D721Med (cell line): Measurements from ENCODE around the gene CACNA2D2.

ENCODE experiments used
- DNase-seq: peaks from one replicate; pipeline ENCODE4 v3.0.0; 2011; ENCODE audit warnings: low spot score; ENCODE audit not compliant: insufficient read length
- FAIRE-seq: peaks from 2 replicates; lab custom pipeline; 2011; peaks lifted over from hg19 to GRCh38; lab: Jason Lieb, UNC
- CTCF ChIP-seq: IDR thresholded peaks from 2 replicates; pipeline ENCODE4 v1.5.1; 2012; ENCODE audit warnings: mild to moderate bottlenecking, control low read depth; ENCODE audit not compliant: insufficient read depth; ENCODE audit errors: missing control alignments

CACNA2D2 gene

GRCh38 chr3:50430191-50430590 is 73.2 kb downstream of the CACNA2D2 start:
- DNase-seq: no peak
- TF ChIP-seq CTCF: no peak
- no peak for FAIRE-seq

GRCh38 chr3:50428007-50428633 is 75.3 kb downstream of the CACNA2D2 start:
- DNase-seq: no peak

GRCh38 chr3:50427217-50427616 is 76.2 kb downstream of the CACNA2D2 start:
- TF ChIP-seq CTCF: no peak
- DNase-seq (no peak), FAIRE-seq (no peak)

More at GRCh38 chr3:50428007-50428633, 75.3 kb downstream of the CACNA2D2 start:
- no peak for FAIRE-seq
- TF ChIP-seq CTCF: no peak

GRCh38 chr3:50425911-50426310 is 77.5 kb downstream of the CACNA2D2 start:
- DNase-seq: no peak
- FAIRE-seq: no peak
- no peak for TF ChIP-seq CTCF

- no peak for DNase-seq
- no peak for FAIRE-seq
- TF ChIP-seq CTCF: no peak
These were observed 79.9 kb downstream of the CACNA2D2 start for GRCh38 chr3:50423543-50423942.

- DNase-seq (no peak), FAIRE-seq (no peak)
- no peak for TF ChIP-seq CTCF
These were observed 81.3 kb downstream of the CACNA2D2 start for GRCh38 chr3:50422153-50422552.

GRCh38 chr3:50419595-50420370 is 83.7 kb downstream of the CACNA2D2 start:
- FAIRE-seq (no peak), DNase-seq (no peak)
- TF ChIP-seq CTCF: no peak
